H1 (cell line): ENCODE data around the gene TBC1D30. TPM values are rescaled to one million over a fixed set of nuclear protein-coding genes. Genes with fewer than 3 reads are reported as not detected.

Experiments
- ASH2L ChIP-seq: fragments of 200-600, 300-600 bp; sonication (generic); IDR thresholded peaks from one replicate; pipeline ENCODE4 v1.7.1; 2017; ENCODE audit warnings: low read length
- FOSL1 ChIP-seq: IDR thresholded peaks from 2 replicates; pipeline ENCODE4 v1.6.1; 2011; ENCODE audit warnings: mild to moderate bottlenecking, low read depth, low read length, moderate library complexity; ENCODE audit not compliant: insufficient read depth
- MAX ChIP-seq: IDR thresholded peaks from 2 replicates; pipeline ENCODE4 v1.6.1; 2012; ENCODE audit warnings: inconsistent platforms
- SP4 ChIP-seq: IDR thresholded peaks from 2 replicates; pipeline ENCODE4 v1.6.1; 2012; ENCODE audit warnings: low read length, inconsistent platforms
- polyA plus RNA-seq, 7 experiments: library from polyadenylated mRNA; depleted of rRNA in 3 of 7; stranded (reverse) in 5 of 7; unstranded in 2 of 7; fragments of >200 nt in 5 of 7; fragments of 200-250 nt in 2 of 7; gene quantifications; 1 replicate in 5 of 7; 2 replicates in 1 of 7; 4 replicates in 1 of 7; pipeline versions ENCODE4 v1.2.1 to v1.2.3, GENCODE V29; 2011 to 2013; ENCODE audit warnings: missing spikeins in 2 of 7, mixed read lengths in 2 of 7
- total RNA-seq: library from RNA; stranded (reverse); fragmentation: NEBNext Ultra II Directional; extraction: Animal tissue kit (Norgen Biotek cat#: 25700); gene quantifications from 2 replicates; pipeline ENCODE4 v1.2.1, GENCODE V29; 2021

Gene TBC1D30
- total and polyA plus RNA-seq, 2 of the 8 experiments (the other 6 are each of a cell fraction or from before 2014, with no cell fraction given) = 2.8 to 5.5 TPM

- TF ChIP-seq SP4 (no peak), MAX (no peak), ASH2L (no peak), FOSL1 (no peak)
Observed at GRCh38 chr12:64876388-64877071, 52.1 kb downstream of the TBC1D30 start (continued).
